SKM-1 treated with dmso at 0.1 percent for 144 hours (cell line): ENCODE results near the gene MAGT1.
"Not testable (repeated sequence)": the region's sequence is repeated elsewhere in the genome, so short reads cannot be mapped to it uniquely, and the experiment has no call there.

Source experiments
- DNase-seq: peaks from one replicate; lab custom pipeline; 2025; ENCODE audit not compliant: unreplicated experiment; lab: John Stamatoyannopoulos, UW

Gene MAGT1

GRCh38 chrX:77875372-77875771 is 19.9 kb downstream of the MAGT1 start:
- no peak for DNase-seq

DNA sequence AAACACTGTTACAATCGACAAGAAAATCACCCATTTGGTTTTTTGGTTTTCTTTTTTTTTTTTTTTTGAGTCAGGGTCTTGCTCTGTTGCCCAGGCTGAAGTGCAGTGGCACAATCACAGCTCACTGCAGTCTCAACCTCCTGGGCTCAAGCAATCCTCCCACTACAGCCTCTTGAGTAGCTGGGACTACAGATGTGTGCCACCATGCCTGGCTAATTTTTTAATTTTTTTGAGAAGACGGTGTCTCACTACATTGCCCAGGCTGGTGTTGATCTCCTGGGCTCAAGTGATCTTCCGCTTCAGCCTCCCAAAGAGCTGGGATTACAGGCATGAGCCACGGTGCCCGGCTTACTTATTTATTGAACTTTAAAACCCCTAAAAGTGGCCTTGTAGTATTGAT is 63.7 kb downstream of the MAGT1 start:
- not testable (repeated sequence) for DNase-seq

- DNase-seq = not testable (repeated sequence)
These were observed 73.2 kb downstream of the MAGT1 start for GRCh38 chrX:77821989-77822388.

- no peak for DNase-seq
These were observed 75.0 kb downstream of the MAGT1 start for GRCh38 chrX:77820091-77820727.

DNA sequence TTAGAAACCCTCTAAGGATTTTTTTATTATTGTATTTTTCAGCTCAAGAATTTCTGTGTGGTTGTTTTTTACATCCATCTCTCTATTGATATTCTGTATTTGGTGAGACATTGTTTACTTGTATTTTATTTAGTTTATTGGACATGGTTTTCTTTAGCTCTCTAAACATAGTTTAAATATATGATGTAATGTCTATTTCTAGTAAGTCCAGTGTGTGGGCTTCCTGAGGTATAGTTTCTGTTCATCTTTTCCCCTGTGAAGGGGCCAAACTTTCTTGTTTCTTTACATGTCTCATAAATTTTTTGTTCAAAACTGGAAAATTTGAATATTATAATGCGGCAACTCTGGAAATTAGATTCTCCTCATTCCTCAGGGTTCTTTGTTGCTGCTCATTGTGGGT is 81.0 kb downstream of the MAGT1 start:
- no peak for DNase-seq

- DNase-seq = no peak
These were observed 93.0 kb downstream of the MAGT1 start for GRCh38 chrX:77802201-77802600.

GRCh38 chrX:77795124-77795523 is 100.1 kb downstream of the MAGT1 start:
- no peak for DNase-seq

GRCh38 chrX:77793946-77794345 is 101.3 kb downstream of the MAGT1 start:
- no peak for DNase-seq

- no peak for DNase-seq
These were observed 107.2 kb downstream of the MAGT1 start for GRCh38 chrX:77788050-77788449.

GRCh38 chrX:77786365-77786680 is 108.9 kb downstream of the MAGT1 start:
- DNase-seq = no peak

DNA sequence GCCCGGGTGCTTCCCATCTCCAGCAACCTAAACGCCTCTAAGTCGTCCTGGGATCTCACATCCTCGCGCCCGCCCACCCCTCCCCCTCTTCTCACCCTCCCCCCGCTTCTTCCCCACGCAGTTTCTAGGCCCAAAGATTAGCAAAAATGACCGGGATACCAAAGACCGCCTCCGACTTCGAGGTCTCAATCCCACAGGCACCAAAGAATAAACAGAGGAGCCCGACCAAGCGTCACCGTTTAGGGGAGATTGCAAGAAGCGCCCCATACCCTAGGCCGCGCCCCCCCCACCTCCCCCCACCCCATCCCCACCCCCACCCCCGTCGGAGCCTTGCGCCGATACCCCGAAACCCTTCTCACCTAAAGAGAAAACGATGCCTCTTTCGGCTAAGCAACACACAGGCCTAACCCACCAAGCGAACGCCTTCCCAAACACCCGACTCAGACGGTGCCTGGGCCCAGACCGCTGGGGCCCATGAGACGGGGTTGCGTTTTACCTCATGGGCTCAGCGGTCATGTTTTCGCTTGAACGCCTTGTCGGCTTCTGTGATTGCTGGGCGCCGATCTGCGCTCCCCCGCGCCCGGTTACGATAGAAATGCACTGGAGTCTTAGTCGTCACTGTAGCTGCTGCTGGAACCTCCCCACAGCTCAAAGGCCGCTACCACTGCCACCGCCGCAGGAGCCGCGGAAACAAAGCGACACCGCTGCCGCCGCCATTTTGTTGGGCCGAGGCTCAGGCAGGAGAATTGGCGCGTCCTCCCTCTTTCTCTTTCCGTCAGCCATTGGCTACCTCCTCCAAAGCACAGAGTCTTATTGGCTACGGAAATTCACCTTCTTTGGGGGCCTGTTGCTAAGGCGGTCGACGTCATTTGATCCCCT is 109.5 kb downstream of the MAGT1 start, which contains the start of gene ATRX:
Gene ATRX (minus strand): TSS at position 731 of the 879 bp plus-strand sequence. CDS start 215 bp downstream, at position 516.
- DNase-seq = peak; percentile 57

- DNase-seq = no peak
These were observed 115.5 kb downstream of the MAGT1 start for GRCh38 chrX:77779695-77780094.

DNA sequence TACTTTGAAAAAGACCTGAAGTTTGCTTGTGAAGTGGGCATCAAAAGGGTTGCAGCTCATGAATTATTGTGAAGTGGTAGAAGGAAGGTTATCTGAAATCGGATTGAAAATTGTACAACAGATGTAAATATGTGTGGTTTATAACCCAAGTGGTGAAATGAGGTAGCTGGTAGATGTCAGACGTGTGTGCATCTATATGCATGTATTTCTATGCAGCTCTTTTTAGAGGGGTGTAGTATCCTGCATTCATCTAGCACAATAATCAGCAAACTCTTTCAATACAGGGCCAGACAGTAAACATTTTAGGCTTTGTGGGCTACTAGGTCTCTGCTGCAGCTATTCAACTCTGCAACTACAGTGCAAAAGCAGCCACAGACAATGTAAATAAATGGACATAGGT is 118.6 kb downstream of the MAGT1 start:
- DNase-seq = no peak
